ENCODE data around the gene SCIN.

Gene SCIN

DNA sequence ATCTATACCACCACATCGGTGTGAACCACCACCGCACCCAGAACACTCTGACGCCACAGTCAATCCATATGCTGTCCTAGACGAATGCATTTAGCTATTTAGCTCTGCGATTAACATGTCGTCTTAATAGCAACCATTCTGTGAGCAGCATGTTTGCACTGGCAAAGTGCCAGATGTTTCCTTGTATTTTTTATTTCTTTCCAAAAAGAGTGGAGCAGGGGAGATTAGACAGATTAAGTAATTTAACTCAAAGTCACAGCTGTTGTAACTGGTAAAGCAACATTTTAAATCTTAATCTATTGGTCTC, 59.9 kb downstream of the SCIN start:
- H3K4me1 ChIP-seq (ENCODE audit: control insufficient read depth in 2 of 2, insufficient read depth in 2 of 2, low read length in 2 of 2) = no peaks in the 10 kb centered on the region
- H3K4me3 ChIP-seq (ENCODE audit: low read length in 2 of 2) = no peak overlapping the region

DNA sequence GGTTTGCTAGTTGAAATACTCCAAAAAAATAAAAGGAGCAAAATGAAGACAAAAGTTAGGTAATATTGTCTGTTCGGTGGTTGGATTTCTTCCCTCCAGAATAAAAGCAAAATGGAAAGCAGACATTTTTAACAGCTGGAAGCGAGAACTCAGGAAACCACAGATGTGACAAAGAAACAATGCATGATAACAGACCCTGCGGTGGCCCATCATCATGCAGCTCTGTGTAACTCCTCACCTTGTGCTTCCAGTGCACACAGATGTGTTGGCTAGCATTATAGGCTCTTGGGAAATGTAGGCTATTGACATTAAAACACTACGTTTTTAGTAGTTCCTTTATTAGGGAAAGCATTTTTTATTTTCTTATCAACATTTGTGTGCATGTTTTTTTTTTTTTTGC, 63.1 kb downstream of the SCIN start:
- Histone ChIP-seq H3K27me3 (ENCODE audit: control insufficient read depth in 2 of 2, insufficient read depth in 2 of 2, low read length in 2 of 2) (no peaks in the 10 kb centered on the region), H3K9ac (ENCODE audit: low read depth in 1 of 2, low read length in 2 of 2) (no peak overlapping the region), H3K36me3 (ENCODE audit: control insufficient read depth in 2 of 2, insufficient read depth in 2 of 2, low read length in 2 of 2) (peaks cover 0 to 2% of the 10 kb centered on the region in 2 donors), H3K4me3 (ENCODE audit: low read length in 2 of 2) (no peak overlapping the region), H3K27ac (ENCODE audit: low read depth in 2 of 2, low read length in 2 of 2) (no peak overlapping the region), H3K9me3 (ENCODE audit: control insufficient read depth in 2 of 2, low read length in 2 of 2) (no peaks in the 10 kb centered on the region), H3K4me1 (ENCODE audit: control insufficient read depth in 2 of 2, insufficient read depth in 2 of 2, low read length in 2 of 2) (peaks cover 0 to 6% of the 10 kb centered on the region in 2 donors)

More for the DNA sequence above, 59.9 kb downstream of the SCIN start:
- Histone ChIP-seq H3K9ac (ENCODE audit: low read depth in 1 of 2, low read length in 2 of 2) (no peak overlapping the region), H3K27ac (ENCODE audit: low read depth in 2 of 2, low read length in 2 of 2) (no peak overlapping the region), H3K27me3 (ENCODE audit: control insufficient read depth in 2 of 2, insufficient read depth in 2 of 2, low read length in 2 of 2) (no peaks in the 10 kb centered on the region), H3K36me3 (ENCODE audit: control insufficient read depth in 2 of 2, insufficient read depth in 2 of 2, low read length in 2 of 2) (peaks cover 0 to 11% of the 10 kb centered on the region in 2 donors), H3K9me3 (ENCODE audit: control insufficient read depth in 2 of 2, low read length in 2 of 2) (no peaks in the 10 kb centered on the region)

- Histone ChIP-seq H3K4me3 (ENCODE audit: low read length in 2 of 2) (peak overlapping the region; percentile 2 to 53), H3K27ac (ENCODE audit: low read depth in 2 of 2, low read length in 2 of 2) (no peak overlapping the region), H3K9ac (ENCODE audit: low read depth in 1 of 2, low read length in 2 of 2) (no peak overlapping the region)
Observed at GRCh38 chr7:12635830-12636229, 65.3 kb downstream of the SCIN start.

DNA sequence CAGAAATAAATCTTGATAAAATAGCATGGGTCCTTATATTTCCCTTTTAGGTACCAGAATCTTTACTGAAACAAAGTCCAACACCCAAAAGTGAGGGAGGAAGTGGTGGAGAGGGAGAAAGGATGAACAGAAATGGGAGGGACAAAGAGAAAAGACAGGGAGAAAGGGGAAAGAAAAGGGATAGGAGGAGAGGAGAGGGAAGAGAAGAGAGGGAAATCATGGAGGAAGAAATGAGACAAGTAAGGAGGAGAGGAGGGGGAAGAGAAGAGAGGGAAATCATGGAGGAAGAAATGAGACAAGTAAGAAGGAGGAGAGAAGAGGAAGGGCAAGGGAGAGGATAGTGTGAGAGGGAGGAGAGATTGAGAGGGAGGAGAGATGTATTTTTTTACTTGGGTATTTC, 66.8 kb downstream of the SCIN start:
- Histone ChIP-seq H3K4me3 (ENCODE audit: low read length in 2 of 2) (no peak overlapping the region), H3K27ac (ENCODE audit: low read depth in 2 of 2, low read length in 2 of 2) (no peak overlapping the region), H3K9ac (ENCODE audit: low read depth in 1 of 2, low read length in 2 of 2) (no peak overlapping the region), H3K27me3 (ENCODE audit: control insufficient read depth in 2 of 2, insufficient read depth in 2 of 2, low read length in 2 of 2) (no peaks in the 10 kb centered on the region), H3K4me1 (ENCODE audit: control insufficient read depth in 2 of 2, insufficient read depth in 2 of 2, low read length in 2 of 2) (peaks cover 0 to 6% of the 10 kb centered on the region in 2 donors), H3K9me3 (ENCODE audit: control insufficient read depth in 2 of 2, low read length in 2 of 2) (no peaks in the 10 kb centered on the region), H3K36me3 (ENCODE audit: control insufficient read depth in 2 of 2, insufficient read depth in 2 of 2, low read length in 2 of 2) (peaks cover 6 to 7% of the 10 kb centered on the region in 2 donors)

More at GRCh38 chr7:12635830-12636229, 65.3 kb downstream of the SCIN start:
- peaks cover under 1 to 3% of the 10 kb centered on the region in 2 donors for H3K36me3 ChIP-seq (ENCODE audit: control insufficient read depth in 2 of 2, insufficient read depth in 2 of 2, low read length in 2 of 2)
- H3K27me3 ChIP-seq (ENCODE audit: control insufficient read depth in 2 of 2, insufficient read depth in 2 of 2, low read length in 2 of 2) = no peaks in the 10 kb centered on the region
- H3K9me3 ChIP-seq (ENCODE audit: control insufficient read depth in 2 of 2, low read length in 2 of 2) = no peaks in the 10 kb centered on the region
- H3K4me1 ChIP-seq (ENCODE audit: control insufficient read depth in 2 of 2, insufficient read depth in 2 of 2, low read length in 2 of 2) = peaks cover 0 to 6% of the 10 kb centered on the region in 2 donors

DNA sequence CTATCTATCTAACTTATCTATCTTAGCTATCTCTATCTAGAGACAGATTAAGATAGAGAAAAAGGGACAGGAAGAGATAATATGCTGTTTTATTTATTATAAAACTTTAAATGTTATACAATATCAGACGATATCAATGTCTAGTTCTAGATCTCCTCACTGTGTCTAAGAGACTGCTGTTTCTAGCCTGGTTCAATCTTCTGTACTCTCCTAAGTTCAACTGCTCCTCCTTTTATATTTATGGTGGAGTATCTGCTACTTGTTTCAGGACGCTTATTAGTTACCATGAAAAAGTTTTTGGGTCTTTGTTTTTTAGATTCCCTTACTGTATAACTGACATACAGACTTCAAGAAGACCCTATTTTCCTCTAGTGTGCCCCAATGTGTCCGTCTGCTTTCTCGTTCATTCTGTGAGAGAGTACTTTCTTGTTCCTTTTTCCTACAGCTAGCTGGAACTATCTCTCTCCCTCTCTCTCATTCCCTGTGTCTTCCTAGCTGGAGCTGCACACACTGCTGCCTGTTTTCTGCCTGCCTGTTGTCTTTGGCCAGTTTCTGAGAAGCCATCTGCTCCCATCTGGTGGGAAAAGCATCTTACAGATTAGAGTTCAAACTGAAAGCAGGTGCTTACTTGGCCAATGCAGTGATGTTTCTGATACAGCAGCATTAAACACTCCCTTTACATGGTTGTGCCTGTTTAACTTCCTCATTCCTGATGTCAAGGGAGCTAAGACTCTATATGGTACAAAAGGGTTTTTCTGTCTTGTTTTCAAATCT, 67.5 kb downstream of the SCIN start:
- H3K4me3 ChIP-seq (ENCODE audit: low read length in 2 of 2) = peak overlapping the region in 1 of 2 donors; percentile 43
- no peaks in the 10 kb centered on the region for H3K27me3 ChIP-seq (ENCODE audit: control insufficient read depth in 2 of 2, insufficient read depth in 2 of 2, low read length in 2 of 2)
- H3K4me1 ChIP-seq (ENCODE audit: control insufficient read depth in 2 of 2, insufficient read depth in 2 of 2, low read length in 2 of 2) = peaks cover 0 to 6% of the 10 kb centered on the region in 2 donors
- H3K36me3 ChIP-seq (ENCODE audit: control insufficient read depth in 2 of 2, insufficient read depth in 2 of 2, low read length in 2 of 2) = peaks cover 7 to 8% of the 10 kb centered on the region in 2 donors
- no peaks in the 10 kb centered on the region for H3K9me3 ChIP-seq (ENCODE audit: control insufficient read depth in 2 of 2, low read length in 2 of 2)
- peak overlapping the region in 1 of 2 donors; percentile 37 for H3K27ac ChIP-seq (ENCODE audit: low read depth in 2 of 2, low read length in 2 of 2)
- no peak overlapping the region for H3K9ac ChIP-seq (ENCODE audit: low read depth in 1 of 2, low read length in 2 of 2)

- Histone ChIP-seq H3K27me3 (ENCODE audit: control insufficient read depth in 2 of 2, insufficient read depth in 2 of 2, low read length in 2 of 2) (no peaks in the 10 kb centered on the region), H3K9ac (ENCODE audit: low read depth in 1 of 2, low read length in 2 of 2) (no peak overlapping the region), H3K27ac (ENCODE audit: low read depth in 2 of 2, low read length in 2 of 2) (no peak overlapping the region), H3K4me1 (ENCODE audit: control insufficient read depth in 2 of 2, insufficient read depth in 2 of 2, low read length in 2 of 2) (peaks cover 0 to 6% of the 10 kb centered on the region in 2 donors), H3K36me3 (ENCODE audit: control insufficient read depth in 2 of 2, insufficient read depth in 2 of 2, low read length in 2 of 2) (peaks cover 7 to 10% of the 10 kb centered on the region in 2 donors), H3K9me3 (ENCODE audit: control insufficient read depth in 2 of 2, low read length in 2 of 2) (no peaks in the 10 kb centered on the region), H3K4me3 (ENCODE audit: low read length in 2 of 2) (no peak overlapping the region)
Observed at GRCh38 chr7:12638851-12639456, 68.4 kb downstream of the SCIN start.

DNA sequence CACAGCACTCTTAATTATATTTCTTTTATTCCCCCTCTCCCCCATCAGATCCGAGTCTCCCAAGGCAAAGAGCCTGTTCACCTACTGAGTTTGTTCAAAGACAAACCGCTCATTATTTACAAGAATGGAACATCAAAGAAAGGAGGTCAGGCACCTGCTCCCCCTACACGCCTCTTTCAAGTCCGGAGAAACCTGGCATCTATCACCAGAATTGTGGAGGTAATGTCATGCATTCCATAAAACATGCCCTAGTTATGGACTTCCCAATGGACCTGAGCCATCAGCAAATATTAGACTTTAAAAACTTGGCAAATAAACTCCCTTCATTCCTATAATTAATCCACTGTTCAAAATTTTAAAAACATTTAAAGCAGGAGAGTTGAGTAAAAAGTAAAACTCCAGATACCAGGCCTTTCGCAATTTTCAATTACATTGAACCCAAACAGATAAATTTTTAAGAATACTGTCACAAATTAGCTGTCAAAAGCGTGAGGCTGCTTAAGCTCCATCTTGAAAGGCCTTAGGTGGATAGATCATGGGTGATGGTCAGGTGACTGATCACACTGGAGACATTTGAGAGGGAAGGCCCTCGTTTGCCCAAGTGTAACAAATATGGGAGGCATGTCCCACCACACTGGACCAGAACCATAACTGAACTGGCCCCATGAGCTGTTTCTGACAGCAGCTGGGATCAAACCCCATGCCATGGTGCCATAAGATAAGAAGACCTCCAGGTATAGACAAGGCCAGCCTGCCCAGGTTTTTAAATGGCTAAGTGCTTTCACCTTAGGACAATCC, 70.0 kb downstream of the SCIN start:
- Histone ChIP-seq H3K27me3 (ENCODE audit: control insufficient read depth in 2 of 2, insufficient read depth in 2 of 2, low read length in 2 of 2) (no peaks in the 10 kb centered on the region), H3K4me3 (ENCODE audit: low read length in 2 of 2) (no peak overlapping the region), H3K36me3 (ENCODE audit: control insufficient read depth in 2 of 2, insufficient read depth in 2 of 2, low read length in 2 of 2) (peaks cover 7 to 10% of the 10 kb centered on the region in 2 donors), H3K9me3 (ENCODE audit: control insufficient read depth in 2 of 2, low read length in 2 of 2) (no peaks in the 10 kb centered on the region), H3K27ac (ENCODE audit: low read depth in 2 of 2, low read length in 2 of 2) (no peak overlapping the region), H3K9ac (ENCODE audit: low read depth in 1 of 2, low read length in 2 of 2) (no peak overlapping the region), H3K4me1 (ENCODE audit: control insufficient read depth in 2 of 2, insufficient read depth in 2 of 2, low read length in 2 of 2) (peaks cover 0 to 6% of the 10 kb centered on the region in 2 donors)

DNA sequence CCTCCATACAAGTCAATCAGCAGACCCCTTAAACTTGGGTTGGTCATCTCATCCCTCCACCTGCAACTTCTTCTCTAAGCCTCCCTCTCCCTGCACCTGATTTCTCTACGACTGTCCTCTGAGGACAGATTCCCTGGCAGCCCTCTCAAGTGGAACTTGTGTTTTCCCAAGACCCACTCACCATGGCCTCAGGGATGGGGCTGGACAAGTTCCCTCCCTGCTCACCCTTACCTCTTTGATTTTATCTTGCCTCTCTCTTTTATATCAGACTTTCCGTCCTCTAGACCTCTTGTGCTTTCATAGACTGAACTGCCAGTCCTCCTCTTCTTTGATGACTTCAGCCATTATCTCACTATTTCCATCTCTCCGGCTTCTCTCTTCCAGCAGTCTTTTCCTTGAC, 70.7 kb downstream of the SCIN start:
- Histone ChIP-seq H3K4me1 (ENCODE audit: control insufficient read depth in 2 of 2, insufficient read depth in 2 of 2, low read length in 2 of 2) (peaks cover 0 to 6% of the 10 kb centered on the region in 2 donors), H3K27ac (ENCODE audit: low read depth in 2 of 2, low read length in 2 of 2) (no peak overlapping the region), H3K27me3 (ENCODE audit: control insufficient read depth in 2 of 2, insufficient read depth in 2 of 2, low read length in 2 of 2) (no peaks in the 10 kb centered on the region), H3K9me3 (ENCODE audit: control insufficient read depth in 2 of 2, low read length in 2 of 2) (no peaks in the 10 kb centered on the region), H3K9ac (ENCODE audit: low read depth in 1 of 2, low read length in 2 of 2) (no peak overlapping the region), H3K4me3 (ENCODE audit: low read length in 2 of 2) (no peak overlapping the region), H3K36me3 (ENCODE audit: control insufficient read depth in 2 of 2, insufficient read depth in 2 of 2, low read length in 2 of 2) (peaks cover 7 to 10% of the 10 kb centered on the region in 2 donors)

GRCh38 chr7:12642508-12642907, 72.0 kb downstream of the SCIN start:
- no peak overlapping the region for H3K9ac ChIP-seq (ENCODE audit: low read depth in 1 of 2, low read length in 2 of 2)
- no peak overlapping the region for H3K27ac ChIP-seq (ENCODE audit: low read depth in 2 of 2, low read length in 2 of 2)
- peaks cover 0 to 6% of the 10 kb centered on the region in 2 donors for H3K4me1 ChIP-seq (ENCODE audit: control insufficient read depth in 2 of 2, insufficient read depth in 2 of 2, low read length in 2 of 2)
- no peak overlapping the region for H3K4me3 ChIP-seq (ENCODE audit: low read length in 2 of 2)
- H3K9me3 ChIP-seq (ENCODE audit: control insufficient read depth in 2 of 2, low read length in 2 of 2) = no peaks in the 10 kb centered on the region
- H3K36me3 ChIP-seq (ENCODE audit: control insufficient read depth in 2 of 2, insufficient read depth in 2 of 2, low read length in 2 of 2) = peaks cover 7 to 10% of the 10 kb centered on the region in 2 donors
- no peaks in the 10 kb centered on the region for H3K27me3 ChIP-seq (ENCODE audit: control insufficient read depth in 2 of 2, insufficient read depth in 2 of 2, low read length in 2 of 2)

All from mucosa of rectum (tissue), 2 donors.